HEK293T (cell line): ENCODE data around the gene BSN.

ENCODE experiments used
- CTCF ChIA-PET: fragments of 350-600 bp; formaldehyde crosslinking; extraction: SDS; loops from one replicate; lab custom pipeline; 2021; ENCODE audit warnings: antibody characterized with exemption, inconsistent platforms; lab: Yijun Ruan, JAX
- POLR2A ChIA-PET: fragments of 350-600 bp; formaldehyde crosslinking; extraction: SDS; loops from one replicate; lab custom pipeline; 2020; ENCODE audit warnings: antibody characterized with exemption, inconsistent platforms; lab: Yijun Ruan, JAX
- DNase-seq: peaks from one replicate; pipeline ENCODE4 v3.0.0; 2012; ENCODE audit warnings: mixed read lengths; ENCODE audit errors: extremely low spot score
- ARNT ChIP-seq: fragments of 450-650 bp; IDR thresholded peaks from 2 replicates; pipeline ENCODE4 v1.6.1; 2017; ENCODE audit warnings: mild to moderate bottlenecking
- BHLHE40 ChIP-seq: fragments of 450-650 bp; IDR thresholded peaks from 2 replicates; pipeline ENCODE4 v1.6.1; 2016; ENCODE audit warnings: mild to moderate bottlenecking, moderate library complexity, borderline replicate concordance
- CTBP1 ChIP-seq: fragments of 450-650 bp; IDR thresholded peaks from 2 replicates; pipeline ENCODE4 v1.6.1; 2016; ENCODE audit warnings: borderline replicate concordance
- ELF4 ChIP-seq: fragments of 450-650 bp; IDR thresholded peaks from 2 replicates; pipeline ENCODE4 v1.6.1; 2017; ENCODE audit warnings: antibody characterized with exemption
- FOXA1 ChIP-seq: fragments of 450-650 bp; IDR thresholded peaks from 2 replicates; pipeline ENCODE4 v1.6.1; 2016; ENCODE audit warnings: mild to moderate bottlenecking
- FOXK2 ChIP-seq: fragments of 450-650 bp; IDR thresholded peaks from 2 replicates; pipeline ENCODE4 v1.6.1; 2016; ENCODE audit warnings: mild to moderate bottlenecking
- FOXM1 ChIP-seq: fragments of 450-650 bp; IDR thresholded peaks from 2 replicates; pipeline ENCODE4 v1.6.1; 2017; ENCODE audit warnings: mild to moderate bottlenecking, borderline replicate concordance
- HDGF ChIP-seq: fragments of 450-650 bp; IDR thresholded peaks from 2 replicates; pipeline ENCODE4 v1.6.1; 2017; ENCODE audit warnings: antibody characterized with exemption, borderline replicate concordance
- L3MBTL2 ChIP-seq: fragments of 450-650 bp; conservative IDR thresholded peaks from 2 replicates; pipeline ENCODE4 v1.6.1; 2016; ENCODE audit warnings: mild to moderate bottlenecking
- LEF1 ChIP-seq: fragments of 450-650 bp; IDR thresholded peaks from 2 replicates; pipeline ENCODE4 v1.6.1; 2017; ENCODE audit warnings: mild to moderate bottlenecking, borderline replicate concordance
- NFRKB ChIP-seq: fragments of 450-650 bp; IDR thresholded peaks from 2 replicates; pipeline ENCODE4 v1.6.1; 2016; ENCODE audit warnings: mild to moderate bottlenecking, moderate library complexity
- SP1 ChIP-seq: fragments of 450-650 bp; IDR thresholded peaks from 2 replicates; pipeline ENCODE4 v1.6.1; 2017
- SUZ12 ChIP-seq: fragments of 450-650 bp; IDR thresholded peaks from 2 replicates; pipeline ENCODE4 v1.6.1; 2016; ENCODE audit warnings: mild to moderate bottlenecking
- TARDBP ChIP-seq: fragments of 450-650 bp; IDR thresholded peaks from 2 replicates; pipeline ENCODE4 v1.6.1; 2016
- ZNF384 ChIP-seq: fragments of 450-650 bp; IDR thresholded peaks from 2 replicates; pipeline ENCODE4 v1.6.1; 2016
- TF ChIP-seq, protein P1 (sequence below): fragments of 450-650 bp; IDR thresholded peaks from 2 replicates; pipeline ENCODE4 v1.6.1; 2016

BSN gene

DNA sequence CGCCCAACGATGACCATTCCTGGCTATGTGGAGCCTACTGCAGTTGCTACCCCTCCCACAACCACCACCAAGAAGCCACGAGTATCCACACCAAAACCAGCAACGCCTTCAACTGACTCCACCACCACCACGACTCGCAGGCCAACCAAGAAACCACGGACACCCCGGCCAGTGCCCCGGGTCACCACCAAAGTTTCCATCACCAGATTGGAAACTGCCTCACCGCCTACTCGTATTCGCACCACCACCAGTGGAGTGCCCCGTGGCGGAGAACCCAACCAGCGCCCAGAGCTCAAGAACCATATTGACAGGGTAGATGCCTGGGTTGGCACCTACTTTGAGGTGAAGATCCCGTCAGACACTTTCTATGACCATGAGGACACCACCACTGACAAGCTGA lies 22.6 kb upstream of the BSN start:
- no peak for DNase-seq
- POLR2A ChIA-PET: no interaction called here
- CTCF ChIA-PET: no interaction called here
- TF ChIP-seq, protein P1, sequence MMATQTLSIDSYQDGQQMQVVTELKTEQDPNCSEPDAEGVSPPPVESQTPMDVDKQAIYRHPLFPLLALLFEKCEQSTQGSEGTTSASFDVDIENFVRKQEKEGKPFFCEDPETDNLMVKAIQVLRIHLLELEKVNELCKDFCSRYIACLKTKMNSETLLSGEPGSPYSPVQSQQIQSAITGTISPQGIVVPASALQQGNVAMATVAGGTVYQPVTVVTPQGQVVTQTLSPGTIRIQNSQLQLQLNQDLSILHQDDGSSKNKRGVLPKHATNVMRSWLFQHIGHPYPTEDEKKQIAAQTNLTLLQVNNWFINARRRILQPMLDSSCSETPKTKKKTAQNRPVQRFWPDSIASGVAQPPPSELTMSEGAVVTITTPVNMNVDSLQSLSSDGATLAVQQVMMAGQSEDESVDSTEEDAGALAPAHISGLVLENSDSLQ: no peak
- no peak for TF ChIP-seq CTBP1
- TF ChIP-seq SUZ12: no peak
- TF ChIP-seq LEF1: no peak
- TF ChIP-seq ELF4: no peak
- no peak for TF ChIP-seq ZNF384
- TF ChIP-seq HDGF: no peak
- no peak for TF ChIP-seq ARNT
- TF ChIP-seq BHLHE40: no peak
- no peak for TF ChIP-seq FOXK2
- TF ChIP-seq L3MBTL2: no peak

- TF ChIP-seq BHLHE40 (no peak), ARNT (no peak), CTBP1 (no peak), HDGF (no peak)
- ChIA-PET CTCF (interaction anchor here (1.1 kb wide), 1 partner anchor 84 kb away, joined by 3 read pairs; no protein-coding TSS in a partner anchor), POLR2A (no interaction called here)
- no peak for DNase-seq
These were observed 21.2 kb upstream of the BSN start for GRCh38 chr3:49533031-49533430.

GRCh38 chr3:49533786-49534519 lies 20.3 kb upstream of the BSN start:
- POLR2A ChIA-PET: no interaction called here
- TF ChIP-seq ARNT: no peak
- no peak for TF ChIP-seq HDGF
- no peak for TF ChIP-seq NFRKB
- no peak for TF ChIP-seq SP1
- no peak for TF ChIP-seq TARDBP
- TF ChIP-seq FOXM1: no peak
- no peak for TF ChIP-seq FOXA1
- no peak for TF ChIP-seq LEF1
- TF ChIP-seq SUZ12: no peak
- no peak for TF ChIP-seq ELF4
- no peak for TF ChIP-seq FOXK2
- TF ChIP-seq L3MBTL2: no peak
- TF ChIP-seq CTBP1: no peak
- no peak for TF ChIP-seq ZNF384
- TF ChIP-seq BHLHE40: no peak
- TF ChIP-seq, protein P1: no peak
- DNase-seq: no peak
- CTCF ChIA-PET: no interaction called here

DNA sequence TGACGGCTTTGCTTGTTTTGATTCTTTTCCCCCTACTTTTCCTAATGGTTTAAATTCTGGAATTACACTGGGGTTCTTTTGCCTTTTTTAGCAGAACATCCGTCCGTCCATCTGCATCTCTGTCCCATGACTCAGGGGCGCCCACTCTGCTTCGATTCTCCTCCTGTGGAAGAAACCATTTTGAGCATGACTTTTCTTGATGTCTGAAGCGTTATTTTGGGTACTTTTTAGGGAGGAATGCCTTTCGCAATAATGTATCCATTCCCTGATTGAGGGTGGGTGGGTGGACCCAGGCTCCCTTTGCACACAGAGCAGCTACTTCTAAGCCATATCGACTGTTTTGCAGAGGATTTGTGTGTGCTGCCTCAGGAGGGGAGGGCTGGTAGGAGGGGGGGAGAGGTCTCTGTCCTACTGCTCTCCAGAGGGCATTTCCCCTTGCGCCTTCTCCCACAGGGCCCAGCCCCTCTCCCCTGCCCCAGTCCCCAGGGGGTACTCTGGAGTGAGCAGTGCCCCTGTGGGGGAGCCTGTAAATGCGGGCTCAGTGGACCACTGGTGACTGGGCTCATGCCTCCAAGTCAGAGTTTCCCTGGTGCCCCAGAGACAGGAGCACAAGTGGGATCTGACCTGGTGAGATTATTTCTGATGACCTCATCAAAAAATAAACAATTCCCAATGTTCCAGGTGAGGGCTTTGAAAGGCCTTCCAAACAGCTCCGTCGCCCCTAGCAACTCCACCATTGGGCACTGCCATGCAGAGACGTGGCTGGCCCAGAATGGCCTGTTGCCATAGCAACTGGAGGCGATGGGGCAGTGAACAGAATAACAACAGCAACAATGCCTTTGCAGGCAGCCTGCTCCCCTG lies 19.5 kb upstream of the BSN start:
- ChIA-PET POLR2A (no interaction called here), CTCF (no interaction called here)
- TF ChIP-seq CTBP1 (no peak), SUZ12 (no peak), NFRKB (no peak)
- no peak for DNase-seq

DNA sequence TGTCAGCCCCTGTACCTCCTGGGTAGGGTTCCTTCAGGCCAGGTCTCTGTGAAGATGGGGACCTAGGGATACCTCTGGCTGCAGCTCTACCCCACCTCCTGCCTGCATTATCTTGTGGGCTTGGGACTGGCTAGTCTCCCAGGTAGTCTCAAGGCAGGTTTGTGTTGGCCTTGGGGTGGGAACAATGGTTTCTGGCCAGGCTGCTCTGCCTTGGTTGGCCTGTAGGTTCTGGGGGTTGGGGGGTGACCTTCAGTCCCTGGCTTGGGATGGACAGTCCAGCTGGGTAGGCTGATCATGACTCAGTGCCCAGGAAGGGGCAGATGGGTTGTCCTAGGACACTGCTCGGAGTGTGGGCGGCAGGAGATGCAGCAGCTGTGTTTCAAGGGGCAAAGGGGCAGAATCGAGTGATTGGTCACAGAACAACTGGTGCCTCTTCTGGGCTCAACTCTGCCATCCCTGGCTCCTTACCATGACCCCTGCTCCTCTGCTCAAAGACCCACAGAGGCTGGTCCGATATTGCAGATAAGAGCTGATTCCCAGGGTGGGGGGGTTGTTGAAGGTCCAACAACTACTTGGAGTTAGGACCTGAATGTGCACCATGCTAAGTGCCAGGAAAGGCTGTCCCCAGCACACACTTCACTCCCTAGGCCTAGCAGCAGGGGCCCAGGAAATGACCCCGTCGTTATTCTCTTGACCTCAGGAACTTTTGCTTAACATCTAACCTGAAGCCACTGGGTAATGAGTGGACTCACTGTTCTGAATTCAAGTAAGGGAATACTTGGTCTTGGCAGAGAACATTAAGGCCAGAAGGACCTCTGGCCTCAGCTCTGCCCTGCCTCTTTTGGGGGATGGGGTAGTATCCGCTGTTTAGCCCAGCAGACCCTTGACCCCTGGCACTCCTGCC lies 18.1 kb upstream of the BSN start:
- TF ChIP-seq FOXM1: no peak
- TF ChIP-seq FOXA1: no peak
- no peak for TF ChIP-seq TARDBP
- TF ChIP-seq LEF1: no peak
- TF ChIP-seq, protein P1: no peak
- no peak for TF ChIP-seq BHLHE40
- TF ChIP-seq NFRKB: no peak
- no peak for TF ChIP-seq HDGF
- no peak for TF ChIP-seq ELF4
- TF ChIP-seq ZNF384: no peak
- TF ChIP-seq L3MBTL2: no peak
- TF ChIP-seq SUZ12: no peak
- no peak for DNase-seq
- CTCF ChIA-PET: no interaction called here
- POLR2A ChIA-PET: interaction anchor here (0.8 kb wide), 1 partner anchor 135 kb away, joined by 3 read pairs; no protein-coding TSS in a partner anchor
